OCI-LY3 (cell line): ENCODE measurements around the gene NPFFR1.

ENCODE experiments used
- EZH2phosphoT487 ChIP-seq: fragments of 200-600 bp; shearing (Covaris generic); IDR thresholded peaks from 2 replicates; pipeline ENCODE4 v1.6.1; 2018; ENCODE audit warnings: antibody characterized with exemption, mixed run types, low read depth
- TF ChIP-seq, protein P1 (sequence below): fragments of 200-600, 300-600 bp; sonication (generic); IDR thresholded peaks from 2 replicates; pipeline ENCODE4 v1.5.1; 2014; ENCODE audit warnings: antibody characterized with exemption, low read length, low read depth

DNA sequence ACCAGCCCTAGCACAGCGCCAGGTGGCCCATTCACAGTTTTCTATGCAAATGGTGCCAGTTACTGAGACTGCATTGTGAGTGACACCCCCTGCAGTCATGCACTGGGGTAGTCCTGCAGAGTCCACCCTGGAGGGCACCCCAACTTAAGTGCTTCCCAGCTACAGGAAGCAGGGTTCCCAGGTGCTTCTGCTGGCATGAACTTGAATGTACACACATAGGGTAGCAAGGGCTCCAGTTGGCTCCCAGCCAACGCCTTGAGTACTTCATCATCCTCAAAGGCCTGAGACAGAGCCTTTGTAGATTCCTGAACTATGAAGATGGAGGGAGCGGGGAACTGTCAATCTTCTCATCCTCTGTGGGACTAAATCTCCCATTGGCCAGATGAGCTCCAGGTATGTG, 11.5 kb upstream of the NPFFR1 start:
- TF ChIP-seq, protein P1, sequence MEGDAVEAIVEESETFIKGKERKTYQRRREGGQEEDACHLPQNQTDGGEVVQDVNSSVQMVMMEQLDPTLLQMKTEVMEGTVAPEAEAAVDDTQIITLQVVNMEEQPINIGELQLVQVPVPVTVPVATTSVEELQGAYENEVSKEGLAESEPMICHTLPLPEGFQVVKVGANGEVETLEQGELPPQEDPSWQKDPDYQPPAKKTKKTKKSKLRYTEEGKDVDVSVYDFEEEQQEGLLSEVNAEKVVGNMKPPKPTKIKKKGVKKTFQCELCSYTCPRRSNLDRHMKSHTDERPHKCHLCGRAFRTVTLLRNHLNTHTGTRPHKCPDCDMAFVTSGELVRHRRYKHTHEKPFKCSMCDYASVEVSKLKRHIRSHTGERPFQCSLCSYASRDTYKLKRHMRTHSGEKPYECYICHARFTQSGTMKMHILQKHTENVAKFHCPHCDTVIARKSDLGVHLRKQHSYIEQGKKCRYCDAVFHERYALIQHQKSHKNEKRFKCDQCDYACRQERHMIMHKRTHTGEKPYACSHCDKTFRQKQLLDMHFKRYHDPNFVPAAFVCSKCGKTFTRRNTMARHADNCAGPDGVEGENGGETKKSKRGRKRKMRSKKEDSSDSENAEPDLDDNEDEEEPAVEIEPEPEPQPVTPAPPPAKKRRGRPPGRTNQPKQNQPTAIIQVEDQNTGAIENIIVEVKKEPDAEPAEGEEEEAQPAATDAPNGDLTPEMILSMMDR = no peak
- no peak for TF ChIP-seq EZH2phosphoT487
